ENCODE results near the gene NT5C1B.
"Not testable (repeated sequence)": the region's sequence is repeated elsewhere in the genome, so short reads cannot be mapped to it uniquely, and the experiment has no call there.

NT5C1B gene

DNA sequence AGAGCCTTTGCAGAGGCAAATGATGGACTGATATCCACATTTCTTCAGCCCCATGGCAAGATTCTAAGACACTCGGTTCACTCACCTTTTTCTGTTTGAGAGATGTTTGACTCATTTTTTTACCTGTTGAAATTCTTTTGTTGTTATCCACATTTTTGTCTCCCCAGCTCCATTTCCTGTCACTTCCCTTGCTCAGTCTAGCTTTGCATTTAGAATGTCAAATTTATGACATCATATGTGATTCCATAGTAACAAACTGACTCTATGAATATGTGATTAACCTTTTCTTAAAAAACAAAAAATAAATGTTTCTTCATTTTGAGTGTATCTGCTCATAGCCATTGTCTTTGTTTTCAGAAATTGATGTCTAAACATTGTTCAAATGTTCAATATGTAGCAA is at the start of gene NT5C1B:
TSS of gene NT5C1B (minus strand) at position 216 of the 400 bp plus-strand sequence. CDS start at position 115, 101 bp downstream.
- ATAC-seq = no peak
- TF ChIP-seq, protein P1, sequence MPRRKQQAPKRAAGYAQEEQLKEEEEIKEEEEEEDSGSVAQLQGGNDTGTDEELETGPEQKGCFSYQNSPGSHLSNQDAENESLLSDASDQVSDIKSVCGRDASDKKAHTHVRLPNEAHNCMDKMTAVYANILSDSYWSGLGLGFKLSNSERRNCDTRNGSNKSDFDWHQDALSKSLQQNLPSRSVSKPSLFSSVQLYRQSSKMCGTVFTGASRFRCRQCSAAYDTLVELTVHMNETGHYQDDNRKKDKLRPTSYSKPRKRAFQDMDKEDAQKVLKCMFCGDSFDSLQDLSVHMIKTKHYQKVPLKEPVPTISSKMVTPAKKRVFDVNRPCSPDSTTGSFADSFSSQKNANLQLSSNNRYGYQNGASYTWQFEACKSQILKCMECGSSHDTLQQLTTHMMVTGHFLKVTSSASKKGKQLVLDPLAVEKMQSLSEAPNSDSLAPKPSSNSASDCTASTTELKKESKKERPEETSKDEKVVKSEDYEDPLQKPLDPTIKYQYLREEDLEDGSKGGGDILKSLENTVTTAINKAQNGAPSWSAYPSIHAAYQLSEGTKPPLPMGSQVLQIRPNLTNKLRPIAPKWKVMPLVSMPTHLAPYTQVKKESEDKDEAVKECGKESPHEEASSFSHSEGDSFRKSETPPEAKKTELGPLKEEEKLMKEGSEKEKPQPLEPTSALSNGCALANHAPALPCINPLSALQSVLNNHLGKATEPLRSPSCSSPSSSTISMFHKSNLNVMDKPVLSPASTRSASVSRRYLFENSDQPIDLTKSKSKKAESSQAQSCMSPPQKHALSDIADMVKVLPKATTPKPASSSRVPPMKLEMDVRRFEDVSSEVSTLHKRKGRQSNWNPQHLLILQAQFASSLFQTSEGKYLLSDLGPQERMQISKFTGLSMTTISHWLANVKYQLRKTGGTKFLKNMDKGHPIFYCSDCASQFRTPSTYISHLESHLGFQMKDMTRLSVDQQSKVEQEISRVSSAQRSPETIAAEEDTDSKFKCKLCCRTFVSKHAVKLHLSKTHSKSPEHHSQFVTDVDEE (CRISPR knock-in tag; IDR thresholded peaks at IDR 0.05) = no peak
- no peak for TF ChIP-seq PPARA (CRISPR knock-in tag; IDR thresholded peaks at IDR 0.05; ENCODE audit: borderline replicate concordance)
- TF ChIP-seq RARB (CRISPR knock-in tag; IDR thresholded peaks at IDR 0.05) = no peak
- no peak for TF ChIP-seq POU6F1 (CRISPR knock-in tag; IDR thresholded peaks at IDR 0.05; ENCODE audit: borderline replicate concordance, low read depth)
- no peak for TF ChIP-seq ZNF8 (CRISPR knock-in tag; IDR thresholded peaks at IDR 0.05)
- no peak for TF ChIP-seq ZFP30 (CRISPR knock-in tag; IDR thresholded peaks at IDR 0.05)
- no peak for TF ChIP-seq TOX (CRISPR knock-in tag; IDR thresholded peaks at IDR 0.05; ENCODE audit: borderline replicate concordance)
- no peak for TF ChIP-seq ZNF70 (CRISPR knock-in tag; IDR thresholded peaks at IDR 0.05)
- TF ChIP-seq ZNF565 (CRISPR knock-in tag; conservative IDR thresholded peaks at IDR 0.05; ENCODE audit: low read depth) = no peak
- TF ChIP-seq OSR1 (CRISPR knock-in tag; IDR thresholded peaks at IDR 0.05) = no peak
- TF ChIP-seq ZC3H10 (CRISPR knock-in tag; IDR thresholded peaks at IDR 0.05) = no peak
- TF ChIP-seq ZFP3 (CRISPR knock-in tag; IDR thresholded peaks at IDR 0.05) = no peak
- TF ChIP-seq SNAI2 (CRISPR knock-in tag; IDR thresholded peaks at IDR 0.05) = no peak
- TF ChIP-seq ISL1 (CRISPR knock-in tag; IDR thresholded peaks at IDR 0.05) = no peak
- TF ChIP-seq, protein P2, sequence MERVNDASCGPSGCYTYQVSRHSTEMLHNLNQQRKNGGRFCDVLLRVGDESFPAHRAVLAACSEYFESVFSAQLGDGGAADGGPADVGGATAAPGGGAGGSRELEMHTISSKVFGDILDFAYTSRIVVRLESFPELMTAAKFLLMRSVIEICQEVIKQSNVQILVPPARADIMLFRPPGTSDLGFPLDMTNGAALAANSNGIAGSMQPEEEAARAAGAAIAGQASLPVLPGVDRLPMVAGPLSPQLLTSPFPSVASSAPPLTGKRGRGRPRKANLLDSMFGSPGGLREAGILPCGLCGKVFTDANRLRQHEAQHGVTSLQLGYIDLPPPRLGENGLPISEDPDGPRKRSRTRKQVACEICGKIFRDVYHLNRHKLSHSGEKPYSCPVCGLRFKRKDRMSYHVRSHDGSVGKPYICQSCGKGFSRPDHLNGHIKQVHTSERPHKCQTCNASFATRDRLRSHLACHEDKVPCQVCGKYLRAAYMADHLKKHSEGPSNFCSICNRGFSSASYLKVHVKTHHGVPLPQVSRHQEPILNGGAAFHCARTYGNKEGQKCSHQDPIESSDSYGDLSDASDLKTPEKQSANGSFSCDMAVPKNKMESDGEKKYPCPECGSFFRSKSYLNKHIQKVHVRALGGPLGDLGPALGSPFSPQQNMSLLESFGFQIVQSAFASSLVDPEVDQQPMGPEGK (CRISPR knock-in tag; IDR thresholded peaks at IDR 0.05; ENCODE audit: borderline replicate concordance) = no peak
- TF ChIP-seq CREB5 (CRISPR knock-in tag; IDR thresholded peaks at IDR 0.05; ENCODE audit: low read depth) = no peak
- TF ChIP-seq ESRRG (CRISPR knock-in tag; IDR thresholded peaks at IDR 0.05) = no peak

DNA sequence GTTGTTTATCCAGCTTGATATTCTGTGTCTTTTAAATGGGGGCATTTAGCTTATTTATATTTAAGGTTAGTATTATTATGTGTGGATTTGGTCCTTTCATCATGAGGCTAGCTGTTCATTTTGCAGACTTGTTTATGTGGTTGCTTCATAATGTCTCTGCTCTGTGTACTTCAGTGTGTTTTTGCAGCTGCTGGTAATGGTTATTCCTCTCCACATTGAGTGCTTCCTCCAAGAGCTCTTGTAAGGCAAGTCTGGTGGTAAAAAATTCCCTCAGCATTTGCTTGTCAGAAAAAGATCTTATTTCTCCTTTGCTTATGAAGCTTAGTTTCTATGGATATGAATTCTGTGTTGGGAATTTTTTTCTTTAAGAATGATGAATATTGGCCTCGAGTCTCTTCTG is 47.8 kb upstream of the NT5C1B start:
- no peak for ATAC-seq
- TF ChIP-seq, protein P1 (CRISPR knock-in tag; IDR thresholded peaks at IDR 0.05) = no peak
- TF ChIP-seq, protein P2 (CRISPR knock-in tag; IDR thresholded peaks at IDR 0.05; ENCODE audit: borderline replicate concordance) = no peak
- no peak for TF ChIP-seq CREB5 (CRISPR knock-in tag; IDR thresholded peaks at IDR 0.05; ENCODE audit: low read depth)
- no peak for TF ChIP-seq ISL1 (CRISPR knock-in tag; IDR thresholded peaks at IDR 0.05)
- TF ChIP-seq ARNTL (CRISPR knock-in tag; IDR thresholded peaks at IDR 0.05; ENCODE audit: borderline replicate concordance, low read depth) = no peak
- TF ChIP-seq ESRRG (CRISPR knock-in tag; IDR thresholded peaks at IDR 0.05) = no peak
- no peak for TF ChIP-seq GLIS3 (CRISPR knock-in tag; IDR thresholded peaks at IDR 0.05)
- no peak for TF ChIP-seq ZC3H10 (CRISPR knock-in tag; IDR thresholded peaks at IDR 0.05)
- no peak for TF ChIP-seq RARB (CRISPR knock-in tag; IDR thresholded peaks at IDR 0.05)
- no peak for TF ChIP-seq POU6F1 (CRISPR knock-in tag; IDR thresholded peaks at IDR 0.05; ENCODE audit: borderline replicate concordance, low read depth)
- TF ChIP-seq BACH2 (CRISPR knock-in tag; IDR thresholded peaks at IDR 0.05; ENCODE audit: borderline replicate concordance) = no peak
- TF ChIP-seq SNAI2 (CRISPR knock-in tag; IDR thresholded peaks at IDR 0.05) = no peak

GRCh38 chr2:18632699-18633098 is 43.3 kb upstream of the NT5C1B start:
- not testable (repeated sequence) for ATAC-seq

All from SK-N-SH treated with all-trans-retinoic acid at 6 μM for 48 hours (cell line).